Right lobe of liver (tissue), 4 donors: ENCODE results near the gene PRSS12.

Experiments
- CTCF ChIP-seq, 4 donors: fragments of 200-600 bp in 3 of 4; fragments of 450-650 bp in 1 of 4; IDR thresholded peaks; one replicate each; pipeline versions ENCODE4 v1.5.1 to v1.8.0; 2016 to 2022; ENCODE audit warnings: antibody characterized with exemption in 4 of 4, mild to moderate bottlenecking in 2 of 4
- POLR2A ChIP-seq: fragments of 450-650 bp; IDR thresholded peaks from one replicate; pipeline ENCODE4 v1.6.1; 2017; ENCODE audit warnings: antibody characterized with exemption, mild to moderate bottlenecking
- donor health status: DM: no; HTN: no; CAD: no.
- donor health status: DM: no; HTN: no; CAD: no.
- donor health status: DM: no; HTN: yes; CAD: no.

GRCh38 chr4:118290951-118291350 lies 61.9 kb downstream of the PRSS12 start:
- TF ChIP-seq CTCF (IDR thresholded peaks at IDR 0.05) (no peak), POLR2A (no peak)
